ENCODE data around the gene ADCY1. TPM values are rescaled to one million over a fixed set of nuclear protein-coding genes. Genes with fewer than 3 reads are reported as not detected.
A peak's percentile ranks its signal among the peaks of the same experiment; 100 is the strongest.

The ADCY1 gene
- total RNA-seq, 8 experiments from 2014 or later, result 0.56 to 22.4 (median 12.1) TPM

- Histone ChIP-seq H3K4me1 (replicated peaks in 1 of 2) (no peaks in the 10 kb centered on the region), H3K4me3 (no peak overlapping the region), H3K27ac (no peak overlapping the region)
- 80 to 100% (median 92%) methylated on average over 1 to 8 of the region's 13 CpGs; no CpG with 5 or more reads in 2 of the 10 experiments for WGBS, 10 experiments
- in situ Hi-C loops (cut with MboI; ENCODE audit: low pct_unique_long_range_greater_than_20kb in 2 of 9, low sequenced_read_pairs in 9 of 9, unreplicated experiment in 9 of 9), result no loop called here
- ATAC-seq (replicated peaks in 6 of 8), result no peak
Observed at GRCh38 chr7:45710271-45711160, 136.3 kb downstream of the ADCY1 start.

- WGBS, 10 experiments, result 67 to 100% (median 83%) methylated on average over 1 to 3 of the region's 5 CpGs; no CpG with 5 or more reads in 5 of the 10 experiments
- in situ Hi-C loops (cut with MboI; ENCODE audit: low pct_unique_long_range_greater_than_20kb in 2 of 9, low sequenced_read_pairs in 9 of 9, unreplicated experiment in 9 of 9), result no loop called here
- Histone ChIP-seq H3K27ac (no peak overlapping the region), H3K4me1 (replicated peaks in 1 of 2) (no peaks in the 10 kb centered on the region), H3K4me3 (no peak overlapping the region)
- no peak for ATAC-seq (replicated peaks in 6 of 8)
Observed at GRCh38 chr7:45711161-45711490, 137.0 kb downstream of the ADCY1 start.

- no peak overlapping the region for H3K27ac ChIP-seq
- WGBS, 10 experiments, result 17 to 100% (median 75%) methylated on average over 1 to 2 of the region's 2 CpGs; no CpG with 5 or more reads in 4 of the 10 experiments
- in situ Hi-C loops (cut with MboI; ENCODE audit: low pct_unique_long_range_greater_than_20kb in 2 of 9, low sequenced_read_pairs in 9 of 9, unreplicated experiment in 9 of 9), result no loop called here
- no peak overlapping the region for H3K4me3 ChIP-seq
- no peaks in the 10 kb centered on the region for H3K4me1 ChIP-seq (replicated peaks in 1 of 2)
- ATAC-seq (replicated peaks in 6 of 8), result no peak
Observed at GRCh38 chr7:45712057-45712689, 138.0 kb downstream of the ADCY1 start.

GRCh38 chr7:45712872-45713668 lies 138.9 kb downstream of the ADCY1 start:
- 79 to 100% (median 91%) methylated on average over 1 to 5 of the region's 6 CpGs; no CpG with 5 or more reads in 6 of the 10 experiments for whole genome bisulfite sequencing, 10 experiments
- Histone ChIP-seq H3K27ac (no peak overlapping the region), H3K4me1 (replicated peaks in 1 of 2) (no peaks in the 10 kb centered on the region), H3K4me3 (no peak overlapping the region)
- ATAC-seq (replicated peaks in 6 of 8), result peak in 1 of 8 experiments; percentile 12
- in situ Hi-C loops (cut with MboI; ENCODE audit: low pct_unique_long_range_greater_than_20kb in 2 of 9, low sequenced_read_pairs in 9 of 9, unreplicated experiment in 9 of 9), result no loop called here

- no peak overlapping the region for H3K4me3 ChIP-seq
- in situ Hi-C loops (cut with MboI; ENCODE audit: low pct_unique_long_range_greater_than_20kb in 2 of 9, low sequenced_read_pairs in 9 of 9, unreplicated experiment in 9 of 9), result no loop called here
- H3K4me1 ChIP-seq (replicated peaks in 1 of 2), result no peaks in the 10 kb centered on the region
- WGBS, 10 experiments, result 79 to 100% (median 87%) methylated on average over 1 to 8 of the region's 23 CpGs; no CpG with 5 or more reads in 6 of the 10 experiments
- H3K27ac ChIP-seq, result no peak overlapping the region
- ATAC-seq (replicated peaks in 6 of 8), result no peak
Observed at GRCh38 chr7:45713669-45714520, 139.7 kb downstream of the ADCY1 start.

GRCh38 chr7:45714521-45714820 lies 140.3 kb downstream of the ADCY1 start:
- in situ Hi-C loops (cut with MboI; ENCODE audit: low pct_unique_long_range_greater_than_20kb in 2 of 9, low sequenced_read_pairs in 9 of 9, unreplicated experiment in 9 of 9), result no loop called here
- no peak for ATAC-seq (replicated peaks in 6 of 8)
- WGBS, 10 experiments, result 60 to 100% (median 90%) methylated on average over 1 to 4 of the region's 4 CpGs; no CpG with 5 or more reads in 6 of the 10 experiments
- Histone ChIP-seq H3K27ac (no peak overlapping the region), H3K4me3 (no peak overlapping the region), H3K4me1 (replicated peaks in 1 of 2) (no peaks in the 10 kb centered on the region)

- ATAC-seq (replicated peaks in 6 of 8), result peak in 1 of 8 experiments; percentile 8
- peaks cover 0 to under 1% of the 10 kb centered on the region in 2 donors for H3K4me1 ChIP-seq (replicated peaks in 1 of 2)
- no peak overlapping the region for H3K4me3 ChIP-seq
- whole genome bisulfite sequencing, 10 experiments, result 60 to 94% (median 81%) methylated on average over 1 to 9 of the region's 15 CpGs; no CpG with 5 or more reads in 6 of the 10 experiments
- in situ Hi-C loops (cut with MboI; ENCODE audit: low pct_unique_long_range_greater_than_20kb in 2 of 9, low sequenced_read_pairs in 9 of 9, unreplicated experiment in 9 of 9), result no loop called here
- H3K27ac ChIP-seq, result no peak overlapping the region
Observed at GRCh38 chr7:45715471-45716352, 141.5 kb downstream of the ADCY1 start.

- in situ Hi-C loops (cut with MboI; ENCODE audit: low pct_unique_long_range_greater_than_20kb in 2 of 9, low sequenced_read_pairs in 9 of 9, unreplicated experiment in 9 of 9), result no loop called here
- 0 to 100% (median 82%) methylated on average over 1 to 6 of the region's 16 CpGs; no CpG with 5 or more reads in 4 of the 10 experiments for WGBS, 10 experiments
- no peak for ATAC-seq (replicated peaks in 6 of 8)
- Histone ChIP-seq H3K4me1 (replicated peaks in 1 of 2) (peaks cover 2 to 9% of the 10 kb centered on the region in 2 donors), H3K27ac (no peak overlapping the region), H3K4me3 (no peak overlapping the region)
Observed at GRCh38 chr7:45716380-45717203, 142.4 kb downstream of the ADCY1 start.

- in situ Hi-C loops (cut with MboI; ENCODE audit: low pct_unique_long_range_greater_than_20kb in 2 of 9, low sequenced_read_pairs in 9 of 9, unreplicated experiment in 9 of 9), result no loop called here
- 62 to 100% (median 89%) methylated on average over 2 to 10 of the region's 17 CpGs; no CpG with 5 or more reads in 1 of the 10 experiments for WGBS, 10 experiments
- Histone ChIP-seq H3K4me1 (replicated peaks in 1 of 2) (peaks cover 7 to 16% of the 10 kb centered on the region in 2 donors), H3K27ac (no peak overlapping the region), H3K4me3 (no peak overlapping the region)
- ATAC-seq (replicated peaks in 6 of 8), result no peak
Observed at GRCh38 chr7:45717537-45718235, 143.5 kb downstream of the ADCY1 start.

GRCh38 chr7:45718464-45719330 lies 144.5 kb downstream of the ADCY1 start:
- Histone ChIP-seq H3K27ac (no peak overlapping the region), H3K4me3 (no peak overlapping the region), H3K4me1 (replicated peaks in 1 of 2) (peaks cover 7 to 17% of the 10 kb centered on the region in 2 donors)
- WGBS, 10 experiments, result 0 to 85% (median 70%) methylated on average over 1 to 6 of the region's 12 CpGs; no CpG with 5 or more reads in 7 of the 10 experiments
- in situ Hi-C loops (cut with MboI; ENCODE audit: low pct_unique_long_range_greater_than_20kb in 2 of 9, low sequenced_read_pairs in 9 of 9, unreplicated experiment in 9 of 9), result no loop called here
- peak in 1 of 8 experiments; percentile 15 for ATAC-seq (replicated peaks in 6 of 8)

Measured in motor neuron (in vitro differentiated cells).